Endodermal cell (in vitro differentiated cells): ENCODE results near the gene CLIC1. TPM values are rescaled to one million over a fixed set of nuclear protein-coding genes. Genes with fewer than 3 reads are reported as not detected.

Experiments
- DNase-seq: peaks from one replicate; pipeline ENCODE4 v3.0.0-alpha.2; 2017
- H3K27ac ChIP-seq: 2 replicates; pipeline ENCODE4 v1.5.1; 2013; ENCODE audit warnings: mild to moderate bottlenecking, low read depth, low read length, moderate library complexity
- H3K27me3 ChIP-seq: 2 replicates; pipeline ENCODE4 v1.6.1; 2013; ENCODE audit warnings: mild to moderate bottlenecking, low read length, moderate library complexity; ENCODE audit not compliant: insufficient read depth, control insufficient read depth, poor library complexity, severe bottlenecking
- H3K36me3 ChIP-seq: 2 replicates; pipeline ENCODE4 v1.7.0; 2013; ENCODE audit warnings: mild to moderate bottlenecking, low read length, moderate library complexity; ENCODE audit not compliant: control insufficient read depth, insufficient read depth
- H3K4me1 ChIP-seq: one replicate; pipeline ENCODE4 v1.7.0; 2013; ENCODE audit warnings: low read length; ENCODE audit not compliant: control insufficient read depth, insufficient read depth
- H3K4me3 ChIP-seq: 2 replicates; pipeline ENCODE4 v1.5.1; 2013; ENCODE audit warnings: mild to moderate bottlenecking, low read length, moderate library complexity
- H3K9ac ChIP-seq: 2 replicates; pipeline ENCODE4 v1.6.1; 2013; ENCODE audit warnings: mild to moderate bottlenecking, low read length, moderate library complexity; ENCODE audit not compliant: poor library complexity, severe bottlenecking; ENCODE audit errors: extremely low read depth
- H3K9me3 ChIP-seq: 2 replicates; pipeline ENCODE4 v1.6.1; 2013; ENCODE audit warnings: mild to moderate bottlenecking, low read length, moderate library complexity; ENCODE audit not compliant: control insufficient read depth
- H3K27ac Mint-ChIP-seq: 2 replicates; pipeline ENCODE4 v1.8.0; 2020; ENCODE audit warnings: mixed read lengths
- H3K27me3 Mint-ChIP-seq: 2 replicates; pipeline ENCODE4 v1.8.0; 2021; ENCODE audit warnings: mild to moderate bottlenecking, mixed read lengths; ENCODE audit not compliant: insufficient read depth
- H3K36me3 Mint-ChIP-seq: 2 replicates; pipeline ENCODE4 v1.8.0; 2020; ENCODE audit warnings: low read depth, mixed read lengths
- H3K4me1 Mint-ChIP-seq: 2 replicates; pipeline ENCODE4 v1.8.0; 2020; ENCODE audit warnings: mixed read lengths
- H3K4me3 Mint-ChIP-seq: 2 replicates; pipeline ENCODE4 v1.8.0; 2020; ENCODE audit warnings: mild to moderate bottlenecking, moderate library complexity, mixed read lengths
- H3K9me3 Mint-ChIP-seq: 2 replicates; pipeline ENCODE4 v1.8.0; 2020; ENCODE audit warnings: mild to moderate bottlenecking, mixed read lengths
- WGBS, 2 experiments: methylation state at CpG; one replicate each; pipeline versions ENCODE4 v1.1.5 to v1.1.7; 2013; ENCODE audit warnings: missing lambda C conversion rate in 2 of 2, mixed read lengths in 1 of 2; ENCODE audit not compliant: insufficient coverage in 1 of 2, insufficient read length in 1 of 2; 5-methylcytosine and 5-hydroxymethylcytosine counted together
- total RNA-seq, 2 donors: library from RNA; stranded (reverse); fragmentation: NEBNext Ultra II Directional in 1 of 2; extraction: Animal tissue kit (Norgen Biotek cat#: 25700) in 1 of 2; gene quantifications; 2 replicates in 1 of 2; 3 replicates in 1 of 2; pipeline ENCODE4 v1.2.1, GENCODE V29; 2021
- TF ChIP-seq, protein P1 (sequence below): fragments of 200-600 bp; sonication (generic); conservative IDR thresholded peaks from 2 replicates; pipeline ENCODE4 v1.5.0; 2021; ENCODE audit warnings: antibody characterized with exemption, mild to moderate bottlenecking

CLIC1 gene
- total RNA-seq, 2 donors from 2014 or later, result 289 to 380 TPM

DNA sequence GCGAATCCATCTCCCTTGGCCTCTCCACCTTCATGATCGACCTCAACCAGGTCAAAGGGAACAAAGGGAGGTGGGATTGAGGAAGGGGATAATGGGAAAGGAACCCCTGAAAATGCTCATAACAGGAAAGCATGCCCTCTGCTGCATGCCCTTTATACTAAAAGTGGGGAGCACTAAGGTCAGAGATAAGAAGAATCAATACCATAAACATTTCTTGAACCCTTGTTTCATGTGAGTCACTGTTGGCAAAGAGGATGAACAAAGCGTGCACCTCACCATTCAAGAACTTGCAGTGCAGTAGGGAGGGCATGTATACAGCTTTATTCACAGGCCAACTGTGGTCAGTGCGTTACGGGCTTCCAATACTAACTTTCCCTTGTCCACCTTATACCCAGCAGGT lies 24.5 kb upstream of the CLIC1 start:
- WGBS, 2 experiments, result 94 to 98% methylated on average over 3 to 5 of the region's 5 CpGs
- Histone ChIP-seq H3K9ac (no peak overlapping the region), H3K4me1 (no peaks in the 10 kb centered on the region), H3K27me3 (no peaks in the 10 kb centered on the region), H3K36me3 (no peaks in the 10 kb centered on the region), H3K4me3 (no peak overlapping the region), H3K27ac (no peak overlapping the region), H3K9me3 (no peaks in the 10 kb centered on the region)
- Mint-ChIP-seq H3K27me3 (no peaks in the 10 kb centered on the region), H3K4me1 (peaks cover 11% of the 10 kb centered on the region), H3K9me3 (no peaks in the 10 kb centered on the region), H3K4me3 (no peak overlapping the region), H3K36me3 (peaks cover 25% of the 10 kb centered on the region), H3K27ac (no peak overlapping the region)
- TF ChIP-seq, protein P1, sequence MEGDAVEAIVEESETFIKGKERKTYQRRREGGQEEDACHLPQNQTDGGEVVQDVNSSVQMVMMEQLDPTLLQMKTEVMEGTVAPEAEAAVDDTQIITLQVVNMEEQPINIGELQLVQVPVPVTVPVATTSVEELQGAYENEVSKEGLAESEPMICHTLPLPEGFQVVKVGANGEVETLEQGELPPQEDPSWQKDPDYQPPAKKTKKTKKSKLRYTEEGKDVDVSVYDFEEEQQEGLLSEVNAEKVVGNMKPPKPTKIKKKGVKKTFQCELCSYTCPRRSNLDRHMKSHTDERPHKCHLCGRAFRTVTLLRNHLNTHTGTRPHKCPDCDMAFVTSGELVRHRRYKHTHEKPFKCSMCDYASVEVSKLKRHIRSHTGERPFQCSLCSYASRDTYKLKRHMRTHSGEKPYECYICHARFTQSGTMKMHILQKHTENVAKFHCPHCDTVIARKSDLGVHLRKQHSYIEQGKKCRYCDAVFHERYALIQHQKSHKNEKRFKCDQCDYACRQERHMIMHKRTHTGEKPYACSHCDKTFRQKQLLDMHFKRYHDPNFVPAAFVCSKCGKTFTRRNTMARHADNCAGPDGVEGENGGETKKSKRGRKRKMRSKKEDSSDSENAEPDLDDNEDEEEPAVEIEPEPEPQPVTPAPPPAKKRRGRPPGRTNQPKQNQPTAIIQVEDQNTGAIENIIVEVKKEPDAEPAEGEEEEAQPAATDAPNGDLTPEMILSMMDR, result no peak
- no peak for DNase-seq

DNA sequence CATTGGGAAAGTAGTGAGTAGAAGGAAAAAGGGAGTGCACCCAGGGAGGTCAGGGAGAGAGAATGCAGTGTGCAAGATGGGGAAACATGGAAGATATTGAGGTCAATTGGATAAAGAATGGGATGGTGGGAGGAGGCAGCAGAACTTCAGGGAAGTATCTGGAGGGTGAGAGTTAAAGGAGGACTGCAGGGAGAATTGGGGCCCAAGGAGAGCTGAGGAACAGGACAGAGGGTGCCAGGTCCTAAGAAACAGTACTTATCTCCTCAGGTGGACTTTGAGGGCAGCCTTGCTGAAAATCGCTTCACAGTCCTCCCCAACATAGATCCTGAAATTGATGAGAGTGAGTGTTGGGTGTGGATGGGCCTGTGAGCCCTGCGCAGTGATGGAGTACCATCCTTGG lies 22.0 kb upstream of the CLIC1 start:
- Histone ChIP-seq H3K4me3 (no peak overlapping the region), H3K27me3 (no peaks in the 10 kb centered on the region), H3K27ac (no peak overlapping the region), H3K4me1 (no peaks in the 10 kb centered on the region), H3K9ac (no peak overlapping the region), H3K9me3 (no peaks in the 10 kb centered on the region), H3K36me3 (no peaks in the 10 kb centered on the region)
- TF ChIP-seq, protein P1, result no peak
- Mint-ChIP-seq H3K4me1 (peaks cover 3% of the 10 kb centered on the region), H3K27me3 (no peaks in the 10 kb centered on the region), H3K36me3 (peaks cover 24% of the 10 kb centered on the region), H3K4me3 (no peak overlapping the region), H3K27ac (no peak overlapping the region), H3K9me3 (no peaks in the 10 kb centered on the region)
- 90 to 100% methylated on average over 2 of the region's 2 CpGs for WGBS, 2 experiments
- no peak for DNase-seq

DNA sequence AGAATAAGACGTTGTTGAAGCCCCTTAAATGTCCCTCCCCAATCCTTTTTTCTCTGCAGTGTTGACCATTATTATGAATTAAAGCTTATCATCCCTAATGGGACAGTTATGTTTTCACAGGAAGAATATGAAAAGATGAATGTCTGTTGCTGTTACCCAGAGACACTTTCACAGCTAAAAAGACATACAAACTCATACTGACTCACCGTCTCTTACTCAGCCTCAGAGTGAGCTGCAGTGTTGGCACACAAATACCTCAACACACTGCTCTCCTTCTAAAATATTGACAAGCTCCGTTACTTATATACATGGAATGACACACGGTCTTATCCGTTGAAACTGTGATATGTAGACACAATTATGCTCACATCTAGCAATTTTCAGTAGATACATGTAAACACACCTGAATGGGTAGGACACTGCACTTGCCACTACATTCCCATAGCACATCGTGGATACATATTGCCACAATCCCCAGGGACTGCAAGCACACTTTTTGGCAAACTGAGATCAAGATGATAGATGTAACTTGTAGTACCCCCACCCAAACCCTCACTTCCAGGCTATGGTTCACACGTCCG lies 16.5 kb upstream of the CLIC1 start:
- TF ChIP-seq, protein P1, result no peak
- H3K27me3 ChIP-seq, result no peaks in the 10 kb centered on the region
- Mint-ChIP-seq H3K27ac (no peak overlapping the region), H3K9me3 (no peaks in the 10 kb centered on the region), H3K4me1 (peaks cover 4% of the 10 kb centered on the region), H3K36me3 (peaks cover 7% of the 10 kb centered on the region), H3K27me3 (no peaks in the 10 kb centered on the region), H3K4me3 (no peak overlapping the region)
- H3K27ac ChIP-seq, result no peak overlapping the region
- no peaks in the 10 kb centered on the region for H3K4me1 ChIP-seq
- no peak overlapping the region for H3K9ac ChIP-seq
- no peaks in the 10 kb centered on the region for H3K36me3 ChIP-seq
- no peaks in the 10 kb centered on the region for H3K9me3 ChIP-seq
- 88 to 94% methylated on average over 7 to 8 of the region's 8 CpGs for WGBS, 2 experiments
- DNase-seq, result no peak
- H3K4me3 ChIP-seq, result no peak overlapping the region
